Suprapubic skin (tissue), 4 donors: ENCODE results near the gene TMEM161B. TPM values are rescaled to one million over a fixed set of nuclear protein-coding genes. Genes with fewer than 3 reads are reported as not detected.
"Not testable (repeated sequence)": the region's sequence is repeated elsewhere in the genome, so short reads cannot be mapped to it uniquely, and the experiment has no call there.

Experiments used
- DNase-seq, 2 donors: peaks; one replicate each; pipeline ENCODE4 v3.0.0-alpha.2; 2019; ENCODE audit warnings: low spot score in 2 of 2
- H3K27ac ChIP-seq: fragments of 200-600 bp; sonication (generic); one replicate; pipeline ENCODE4 v1.5.1; 2019
- H3K27me3 ChIP-seq: fragments of 200-600 bp; sonication (generic); one replicate; pipeline ENCODE4 v1.5.1; 2019
- H3K36me3 ChIP-seq: fragments of 200-600 bp; sonication (generic); one replicate; pipeline ENCODE4 v1.5.1; 2019
- H3K4me1 ChIP-seq: fragments of 200-600 bp; sonication (generic); one replicate; pipeline ENCODE4 v1.5.1; 2019
- H3K4me3 ChIP-seq: fragments of 200-600 bp; sonication (generic); one replicate; pipeline ENCODE4 v1.5.1; 2019; ENCODE audit warnings: mild to moderate bottlenecking
- H3K9me3 ChIP-seq: fragments of 200-600 bp; sonication (generic); one replicate; pipeline ENCODE4 v1.5.1; 2019
- CTCF ChIP-seq, 2 donors: fragments of 200-600 bp in 1 of 2; fragments of 450-650 bp in 1 of 2; sonication (generic) in 1 of 2; IDR thresholded peaks; one replicate each; pipeline ENCODE4 v1.5.1; 2016 to 2019; ENCODE audit warnings: antibody characterized with exemption in 2 of 2, mild to moderate bottlenecking in 1 of 2, moderate library complexity in 1 of 2
- EP300 ChIP-seq: sonication (generic); formaldehyde crosslinking; IDR thresholded peaks from one replicate; pipeline ENCODE4 v1.6.1; 2017; ENCODE audit warnings: antibody characterized with exemption
- POLR2A ChIP-seq, 2 donors: fragments of 450-650 bp; IDR thresholded peaks; one replicate each; pipeline ENCODE4 v1.6.1; 2017; ENCODE audit warnings: antibody characterized with exemption in 2 of 2, mild to moderate bottlenecking in 2 of 2, moderate library complexity in 2 of 2
- POLR2AphosphoS5 ChIP-seq, 3 donors: sonication (generic); formaldehyde crosslinking; IDR thresholded peaks; one replicate each; pipeline ENCODE4 v1.6.1; 2017; ENCODE audit warnings: antibody characterized with exemption in 3 of 3
- whole genome bisulfite sequencing: methylation state at CpG from one replicate; pipeline ENCODE4 v1.1.5; 2018; 5-methylcytosine and 5-hydroxymethylcytosine counted together
- total RNA-seq, 4 donors: library from RNA; depleted of rRNA; stranded (reverse); fragments of >200 nt; gene quantifications; one replicate each; pipeline ENCODE4 v1.1.0, GENCODE V29; 2016

The TMEM161B gene
- total RNA-seq, 4 donors from 2014 or later: 11.1 to 22.1 (median 14.1) TPM

DNA sequence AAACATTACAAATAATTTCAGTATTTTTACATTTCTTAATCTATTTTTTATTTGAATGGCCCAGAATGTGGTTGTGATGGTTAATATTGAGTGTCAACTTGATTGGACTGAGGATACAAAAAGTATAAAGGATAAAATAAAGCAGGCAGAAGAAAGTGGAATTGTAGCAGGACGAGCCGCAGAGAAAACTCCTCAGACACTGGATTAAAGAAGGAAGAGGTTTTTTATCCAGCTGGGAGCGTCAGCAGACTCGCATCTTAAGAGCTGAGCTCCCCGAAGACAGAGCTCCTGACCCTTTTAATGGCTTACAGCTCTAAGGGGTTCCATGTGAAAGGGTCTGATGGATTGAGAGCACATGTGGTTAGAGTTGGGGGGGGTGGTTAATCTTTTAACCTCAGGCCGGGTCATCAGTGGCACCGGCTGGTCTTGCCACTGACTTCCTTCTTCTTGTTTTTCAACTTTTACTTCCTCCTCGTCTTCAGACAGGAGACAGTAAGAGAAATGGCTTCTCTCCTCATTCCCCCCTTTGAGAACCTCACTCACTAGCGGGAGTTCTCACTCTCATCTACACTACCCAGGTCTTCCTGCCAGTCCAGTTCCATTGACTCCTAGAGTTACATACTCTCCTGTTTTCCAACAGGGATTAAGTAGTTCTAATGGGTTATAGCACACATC is 80.0 kb downstream of the TMEM161B start:
- no peak overlapping the region for H3K27ac ChIP-seq
- no peak for DNase-seq

DNA sequence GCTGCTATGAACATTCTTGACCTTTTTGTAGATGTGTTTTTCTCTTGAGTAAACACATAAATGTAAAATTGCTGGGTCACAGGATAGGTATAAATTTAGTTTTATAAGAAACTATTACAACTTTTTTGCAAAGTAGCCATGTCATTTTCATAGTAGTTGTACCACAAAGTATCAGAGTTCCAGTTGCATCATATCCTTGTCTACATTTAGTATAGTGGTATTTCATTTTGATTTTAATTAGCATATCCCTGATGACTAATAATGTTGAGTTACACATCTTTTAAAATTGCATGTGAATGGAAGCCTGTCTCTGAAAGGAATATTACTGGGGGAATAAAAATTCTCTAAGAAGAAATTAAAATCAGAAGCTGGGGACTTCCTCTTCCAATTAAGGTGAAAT is 85.4 kb downstream of the TMEM161B start:
- no peaks in the 10 kb centered on the region for H3K4me1 ChIP-seq
- TF ChIP-seq CTCF (IDR thresholded peaks at IDR 0.05) (no peak), POLR2A (IDR thresholded peaks at IDR 0.05) (no peak), POLR2AphosphoS5 (IDR thresholded peaks at IDR 0.05) (no peak), EP300 (no peak)

More for the DNA sequence above, 80.0 kb downstream of the TMEM161B start:
- Histone ChIP-seq H3K27me3 (no peaks in the 10 kb centered on the region), H3K9me3 (peaks cover 35% of the 10 kb centered on the region), H3K4me1 (no peaks in the 10 kb centered on the region), H3K36me3 (peaks cover 4% of the 10 kb centered on the region), H3K4me3 (no peak overlapping the region)
- TF ChIP-seq POLR2AphosphoS5 (IDR thresholded peaks at IDR 0.05) (no peak), EP300 (no peak), CTCF (IDR thresholded peaks at IDR 0.05) (no peak), POLR2A (IDR thresholded peaks at IDR 0.05) (no peak)
- 94% methylated on average over 9 of the region's 9 CpGs for WGBS

GRCh38 chr5:88177486-88177885 is 91.2 kb downstream of the TMEM161B start:
- not testable (repeated sequence) for H3K9me3 ChIP-seq, H3K4me3 ChIP-seq, H3K27ac ChIP-seq, H3K27me3 ChIP-seq, H3K36me3 ChIP-seq, DNase-seq, H3K4me1 ChIP-seq
- WGBS: 96% methylated on average over 13 of the region's 13 CpGs

More for the DNA sequence above, 85.4 kb downstream of the TMEM161B start:
- Histone ChIP-seq H3K36me3 (no peaks in the 10 kb centered on the region), H3K27me3 (no peaks in the 10 kb centered on the region), H3K9me3 (peaks cover 21% of the 10 kb centered on the region), H3K27ac (no peak overlapping the region), H3K4me3 (no peak overlapping the region)
- no peak for DNase-seq

DNA sequence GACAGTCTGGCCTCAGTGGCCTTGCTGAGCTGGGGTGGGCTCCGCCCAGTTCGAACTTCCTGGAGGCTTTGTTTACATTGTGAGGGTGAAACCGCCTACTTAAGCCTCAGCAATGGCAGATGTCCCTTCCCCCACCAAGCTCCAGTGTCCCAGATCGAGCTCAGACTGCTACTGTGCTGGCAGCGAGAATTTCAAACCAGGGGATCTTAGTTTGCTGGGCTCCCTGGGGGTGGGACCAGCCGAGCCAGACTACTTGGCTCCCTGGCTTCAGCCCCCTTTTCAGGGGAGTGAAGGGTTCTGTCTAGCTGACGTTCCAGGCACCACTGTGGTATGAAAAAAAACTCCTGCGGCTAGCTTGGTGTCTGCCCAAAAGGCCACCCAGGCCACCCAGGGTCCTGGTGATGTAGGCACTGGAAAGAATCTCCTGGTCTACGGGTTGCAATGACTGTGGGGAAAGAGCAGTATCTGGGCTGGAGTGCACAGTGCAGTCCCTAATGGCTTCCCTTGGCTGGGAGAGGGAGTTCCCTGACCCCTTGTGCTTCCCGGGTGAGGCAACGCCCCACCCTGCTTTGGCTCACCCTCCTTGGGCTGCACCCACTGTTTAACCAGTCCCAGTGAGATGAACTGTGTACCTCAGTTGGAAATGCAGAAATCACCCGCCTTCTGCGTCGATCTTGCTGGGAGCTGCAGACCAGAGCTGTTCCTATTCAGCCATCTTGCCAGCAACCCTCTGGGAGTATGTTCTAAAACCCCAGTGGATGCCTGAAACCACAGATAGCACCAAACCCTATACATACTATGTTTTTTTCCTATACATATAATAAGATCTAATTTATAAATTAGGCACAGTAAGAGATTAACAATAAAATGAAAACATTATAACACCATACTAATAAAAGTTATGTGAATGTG is 95.5 kb downstream of the TMEM161B start:
- H3K36me3 ChIP-seq: no peaks in the 10 kb centered on the region
- no peak overlapping the region for H3K27ac ChIP-seq
- TF ChIP-seq CTCF (IDR thresholded peaks at IDR 0.05) (no peak), EP300 (no peak), POLR2AphosphoS5 (IDR thresholded peaks at IDR 0.05) (no peak), POLR2A (IDR thresholded peaks at IDR 0.05) (no peak)
- peaks cover 3% of the 10 kb centered on the region for H3K27me3 ChIP-seq
- DNase-seq: no peak
- WGBS: 75% methylated on average over 13 of the region's 14 CpGs
- no peak overlapping the region for H3K4me3 ChIP-seq
- no peaks in the 10 kb centered on the region for H3K4me1 ChIP-seq
- peaks cover 8% of the 10 kb centered on the region for H3K9me3 ChIP-seq

GRCh38 chr5:88159591-88159990 is 109.1 kb downstream of the TMEM161B start:
- TF ChIP-seq EP300 (no peak), POLR2AphosphoS5 (IDR thresholded peaks at IDR 0.05) (no peak), POLR2A (IDR thresholded peaks at IDR 0.05) (no peak), CTCF (IDR thresholded peaks at IDR 0.05) (no peak)
- H3K4me1 ChIP-seq: no peaks in the 10 kb centered on the region
- no peaks in the 10 kb centered on the region for H3K36me3 ChIP-seq
- peaks cover 11% of the 10 kb centered on the region for H3K27me3 ChIP-seq
- H3K4me3 ChIP-seq: no peak overlapping the region
- H3K9me3 ChIP-seq: no peaks in the 10 kb centered on the region
- 83% methylated on average over 7 of the region's 7 CpGs for WGBS
- H3K27ac ChIP-seq: no peak overlapping the region
- no peak for DNase-seq
